GM21717 (cell line): ENCODE data around the gene SPECC1.
"Not testable (repeated sequence)": the region's sequence is repeated elsewhere in the genome, so short reads cannot be mapped to it uniquely, and the experiment has no call there.

Experiments used
- ATAC-seq: cut with Tn5 transposase; IDR thresholded peaks from one replicate; pipeline ENCODE4 v1.9.1; 2021; ENCODE audit warnings: mild to moderate bottlenecking, moderate library complexity; ENCODE audit not compliant: unreplicated experiment

Gene SPECC1

GRCh38 chr17:20066253-20066652 is 57.1 kb downstream of the SPECC1 start:
- ATAC-seq, result no peak

DNA sequence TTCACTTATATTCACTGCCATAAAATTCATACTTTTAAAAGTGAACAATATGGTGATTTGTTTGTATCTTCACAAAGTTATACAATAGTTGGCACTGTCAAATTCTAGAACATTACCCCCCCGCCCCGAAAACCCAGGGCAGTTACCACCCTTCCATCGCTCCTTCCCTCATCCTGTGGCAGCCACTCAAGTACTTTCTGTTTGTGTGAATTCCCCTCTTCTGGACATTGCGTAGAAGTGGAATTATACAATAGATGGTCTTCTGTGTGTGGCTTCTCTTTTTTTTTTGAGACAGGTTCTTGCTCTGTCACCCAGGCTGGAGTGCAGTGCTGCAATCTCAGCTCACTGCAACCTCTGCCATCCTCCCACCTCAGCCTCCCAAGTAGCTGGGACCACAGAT is 58.6 kb downstream of the SPECC1 start:
- ATAC-seq, result no peak

GRCh38 chr17:20068445-20068844 is 59.3 kb downstream of the SPECC1 start:
- ATAC-seq, result no peak

- no peak for ATAC-seq
Observed at GRCh38 chr17:20071824-20072691, 62.9 kb downstream of the SPECC1 start.

- ATAC-seq, result no peak
Observed at GRCh38 chr17:20072692-20072992, 63.5 kb downstream of the SPECC1 start.

- ATAC-seq, result peak; percentile 57
Observed at GRCh38 chr17:20073055-20073979, 64.2 kb downstream of the SPECC1 start.

- ATAC-seq, result no peak
Observed at GRCh38 chr17:20074001-20074400, 64.8 kb downstream of the SPECC1 start.

GRCh38 chr17:20074489-20074888 is 65.3 kb downstream of the SPECC1 start:
- no peak for ATAC-seq

GRCh38 chr17:20076137-20076536 is 67.0 kb downstream of the SPECC1 start:
- ATAC-seq, result not testable (repeated sequence)

- no peak for ATAC-seq
Observed at GRCh38 chr17:20077978-20078685, 69.0 kb downstream of the SPECC1 start.

- no peak for ATAC-seq
Observed at GRCh38 chr17:20080513-20080912, 71.4 kb downstream of the SPECC1 start.

DNA sequence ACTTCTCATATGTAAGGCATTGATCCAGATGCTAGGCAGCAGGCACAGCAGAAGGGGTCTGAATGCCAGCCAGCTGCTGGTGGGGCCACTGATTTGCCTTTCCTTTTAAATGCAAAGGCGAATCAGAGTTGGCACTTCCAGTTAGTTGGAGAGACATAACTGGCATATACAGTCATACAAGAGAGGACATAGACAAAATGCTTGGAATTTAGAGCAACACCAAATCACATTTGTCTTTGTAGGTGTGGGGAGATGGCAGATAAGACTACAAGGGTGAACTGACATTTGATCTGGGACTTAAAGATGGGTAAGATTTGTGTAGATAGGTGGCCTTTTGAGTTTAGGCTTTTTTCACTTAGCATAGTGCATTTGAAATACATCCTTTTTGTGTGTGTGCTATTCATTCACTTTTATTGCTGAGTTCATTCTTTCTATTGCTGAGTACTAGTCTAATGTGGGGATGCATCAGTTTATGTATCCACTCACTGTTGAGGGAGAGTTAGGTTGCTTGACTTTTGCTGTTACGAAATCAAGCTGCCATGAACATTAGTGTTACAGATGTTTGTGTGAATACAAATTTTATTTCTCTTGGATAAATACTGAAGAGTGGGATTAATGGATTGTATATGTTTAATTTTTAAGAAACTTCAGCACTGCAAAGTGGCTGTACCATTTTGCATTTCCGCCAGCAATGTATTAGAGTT is 74.1 kb downstream of the SPECC1 start:
- ATAC-seq, result no peak

GRCh38 chr17:20084621-20085282 is 75.6 kb downstream of the SPECC1 start:
- no peak for ATAC-seq

- no peak for ATAC-seq
Observed at GRCh38 chr17:20085283-20085845, 76.2 kb downstream of the SPECC1 start.

GRCh38 chr17:20086416-20087076 is 77.4 kb downstream of the SPECC1 start:
- ATAC-seq, result no peak

DNA sequence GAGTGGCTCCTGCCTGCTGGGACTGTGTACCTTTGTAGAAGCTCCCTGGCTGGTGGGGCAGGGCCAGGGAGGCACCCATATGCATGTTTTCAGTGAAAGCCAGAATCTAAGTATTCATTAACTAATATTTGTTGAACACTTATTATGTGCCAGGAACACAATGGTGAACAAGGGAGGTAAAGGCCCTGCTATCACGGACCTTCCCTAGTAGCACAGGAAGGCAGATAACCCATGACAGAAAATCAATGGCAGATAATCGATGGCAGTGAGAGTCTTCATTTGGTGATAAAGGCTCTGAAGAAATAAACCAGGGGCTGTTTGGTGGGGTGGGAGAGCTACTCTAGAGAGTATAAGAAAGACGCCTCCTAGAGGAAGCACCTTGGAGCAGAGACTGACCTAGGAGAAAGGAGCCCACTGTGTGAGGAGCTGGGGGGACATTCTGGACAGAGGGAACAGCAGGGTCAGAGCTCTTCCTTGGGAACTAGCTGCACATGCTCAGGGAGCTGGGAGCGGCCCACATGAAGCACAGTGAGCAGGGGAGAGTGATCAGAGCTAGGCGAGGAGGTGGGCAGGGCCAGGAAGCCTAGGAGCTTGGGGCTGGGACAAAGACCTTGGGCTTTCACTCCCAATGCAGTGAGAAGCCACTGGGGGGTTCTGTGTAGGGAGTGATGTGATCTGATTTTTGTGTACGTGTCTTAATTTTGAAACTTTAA is 78.5 kb downstream of the SPECC1 start:
- ATAC-seq, result no peak

- ATAC-seq, result no peak
Observed at GRCh38 chr17:20089756-20090547, 80.8 kb downstream of the SPECC1 start.
